GM11168 (cell line): ENCODE results near the gene CDC25B.

Experiments
- in situ Hi-C: fragments of 300-500 bp; cut with MboI; formaldehyde crosslinking; loops from one replicate; pipeline ENCODE4 v1.12.0; 2022; ENCODE audit warnings: low sequenced_read_pairs; ENCODE audit not compliant: unreplicated experiment

Gene CDC25B

DNA sequence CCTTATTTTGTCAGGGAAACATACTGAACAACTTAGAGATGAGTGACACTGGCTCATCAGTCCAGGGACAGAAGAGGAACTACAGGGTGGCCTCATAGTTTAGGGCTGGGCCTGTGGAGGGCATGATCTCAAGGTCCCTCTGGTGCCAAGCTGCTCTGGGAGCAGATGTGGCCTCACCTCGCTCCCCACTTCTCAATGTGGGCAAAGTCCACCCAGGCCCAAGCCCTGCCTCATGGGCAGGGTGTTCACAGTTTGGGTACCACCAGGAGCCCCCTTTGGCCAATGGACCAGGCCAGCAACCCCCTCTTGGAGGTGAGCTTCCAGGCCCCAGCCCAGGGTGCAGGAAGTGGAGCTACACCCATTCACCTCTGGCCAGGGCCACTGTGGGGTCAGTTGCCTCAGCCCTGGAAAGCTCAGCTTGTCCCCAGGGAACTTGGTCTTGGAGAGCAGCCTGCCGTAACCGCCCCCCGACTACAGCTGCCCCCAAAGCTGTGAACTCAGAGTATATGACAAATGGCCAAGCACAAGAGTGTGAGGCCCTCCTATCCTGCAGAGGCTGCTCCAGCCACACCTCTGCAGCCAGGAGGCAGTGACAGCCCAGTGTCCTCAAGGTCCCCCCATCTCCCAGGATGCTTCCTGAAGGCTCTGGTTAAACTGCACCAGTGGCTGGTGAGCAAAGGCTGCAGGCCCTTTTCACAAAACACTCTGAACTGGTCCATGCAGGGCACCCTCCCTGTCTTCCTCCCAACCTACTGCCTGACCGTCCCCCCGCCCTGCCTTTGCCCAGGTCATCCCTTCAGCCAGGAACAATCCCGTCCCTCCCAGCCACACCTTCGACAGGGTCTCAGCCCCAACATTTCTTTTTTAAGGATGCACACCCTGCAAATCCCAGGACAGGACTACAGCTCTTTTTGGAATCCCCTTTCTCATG, 32.2 kb upstream of the CDC25B start:
- in situ Hi-C loops = no loop called here

DNA sequence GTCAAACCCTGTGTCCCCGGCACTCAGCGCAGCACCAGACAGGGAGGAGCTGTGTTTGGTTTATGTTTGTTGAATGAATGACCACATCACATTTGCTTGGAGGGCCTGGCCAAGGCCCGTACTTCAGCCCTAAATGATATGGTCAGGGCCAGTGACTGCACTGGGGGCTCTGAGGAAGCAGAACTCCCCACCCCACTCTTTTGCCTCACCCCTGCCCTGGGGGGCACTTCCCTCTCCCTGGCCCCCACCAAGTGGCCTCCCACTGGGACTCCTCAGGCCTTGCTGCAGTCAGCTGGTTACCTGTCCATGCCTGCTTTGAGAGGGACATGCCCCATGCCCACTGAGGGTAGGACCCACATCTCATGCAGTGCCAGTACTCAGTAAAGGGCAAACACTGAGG, 31.5 kb upstream of the CDC25B start:
- in situ Hi-C loops = no loop called here

DNA sequence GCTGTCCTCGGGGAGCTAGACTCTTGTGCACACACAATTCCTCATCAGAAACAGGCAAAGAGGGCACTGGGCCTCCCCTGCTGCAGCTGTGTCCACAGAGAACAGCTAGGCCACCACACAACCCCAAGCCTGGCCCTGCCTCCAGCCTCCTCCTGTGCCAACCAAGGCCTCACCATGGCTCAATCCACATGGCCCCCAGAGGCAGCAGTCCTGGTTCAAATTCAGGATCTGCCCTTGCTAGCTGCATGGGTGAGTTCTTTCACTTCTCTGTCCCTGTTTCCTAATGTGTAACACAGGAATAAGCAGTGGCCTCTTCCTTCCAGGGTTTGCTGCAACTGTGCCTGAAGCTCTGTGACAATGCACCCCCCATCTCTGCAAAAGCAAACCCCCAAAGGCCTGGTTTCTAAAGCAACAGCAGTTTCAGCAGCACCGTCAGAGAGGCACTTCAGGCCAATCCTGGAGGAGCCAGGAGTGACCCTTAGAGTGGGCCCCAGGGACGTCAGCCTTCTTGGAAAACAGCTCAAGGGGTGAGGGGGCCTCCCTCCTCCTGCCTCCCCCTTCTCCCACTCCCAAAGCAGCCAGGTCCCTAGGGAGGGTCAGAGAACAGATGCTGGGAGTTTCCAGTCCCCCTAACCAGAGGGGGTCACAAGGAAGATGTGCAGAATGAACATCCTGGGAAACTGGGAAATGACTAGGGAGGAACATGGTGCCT, 30.8 kb upstream of the CDC25B start:
- in situ Hi-C loops = no loop called here

DNA sequence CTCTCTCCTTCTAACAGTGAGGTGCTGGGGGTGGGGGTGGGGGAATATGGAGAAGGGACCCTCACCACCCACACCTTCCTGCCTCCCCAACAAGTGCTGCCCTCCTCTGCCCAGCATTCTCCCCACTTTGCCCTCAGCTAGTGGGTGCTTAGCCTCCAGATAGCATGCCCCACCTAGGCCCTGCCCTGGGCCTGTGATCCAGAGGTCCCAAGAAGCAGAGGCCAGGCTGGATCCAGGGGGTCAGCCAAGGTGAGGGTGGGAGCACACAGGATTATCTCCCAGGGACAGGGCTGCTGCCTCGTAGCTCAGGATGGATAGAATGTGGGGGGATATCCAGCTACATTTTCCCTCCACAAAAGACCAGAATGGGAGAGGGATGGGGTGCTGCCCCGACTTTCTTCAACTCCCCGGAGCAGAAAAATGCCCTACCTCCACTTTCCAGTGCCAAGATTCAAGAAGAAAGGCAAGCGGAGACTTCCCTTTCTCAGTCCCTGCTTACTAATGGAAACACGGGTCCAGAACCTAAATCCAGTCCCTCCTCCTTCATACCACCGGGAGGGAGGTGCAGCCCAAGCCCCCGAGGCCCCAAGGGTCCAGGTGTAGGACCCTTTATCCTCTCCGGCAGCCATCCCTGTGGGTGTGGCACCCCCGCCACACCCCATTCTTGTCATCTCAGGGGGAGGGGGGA, 29.5 kb upstream of the CDC25B start:
- in situ Hi-C loops = no loop called here

DNA sequence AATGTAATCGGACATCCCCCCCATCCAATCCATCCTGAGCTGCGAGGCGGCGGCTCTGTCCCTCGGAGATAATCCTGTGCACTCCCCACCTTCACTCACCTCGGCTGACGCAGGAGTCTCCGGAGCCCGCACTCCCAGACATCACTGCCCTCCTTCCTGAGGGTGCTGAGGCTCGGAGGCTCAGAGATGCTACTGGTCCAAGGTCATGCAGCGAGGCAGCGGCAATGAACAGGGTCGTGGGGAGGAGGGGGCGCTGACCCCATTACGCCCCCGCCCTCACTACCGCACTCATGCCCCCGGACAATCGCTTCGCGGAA, 29.0 kb upstream of the CDC25B start:
- in situ Hi-C loops = no loop called here

DNA sequence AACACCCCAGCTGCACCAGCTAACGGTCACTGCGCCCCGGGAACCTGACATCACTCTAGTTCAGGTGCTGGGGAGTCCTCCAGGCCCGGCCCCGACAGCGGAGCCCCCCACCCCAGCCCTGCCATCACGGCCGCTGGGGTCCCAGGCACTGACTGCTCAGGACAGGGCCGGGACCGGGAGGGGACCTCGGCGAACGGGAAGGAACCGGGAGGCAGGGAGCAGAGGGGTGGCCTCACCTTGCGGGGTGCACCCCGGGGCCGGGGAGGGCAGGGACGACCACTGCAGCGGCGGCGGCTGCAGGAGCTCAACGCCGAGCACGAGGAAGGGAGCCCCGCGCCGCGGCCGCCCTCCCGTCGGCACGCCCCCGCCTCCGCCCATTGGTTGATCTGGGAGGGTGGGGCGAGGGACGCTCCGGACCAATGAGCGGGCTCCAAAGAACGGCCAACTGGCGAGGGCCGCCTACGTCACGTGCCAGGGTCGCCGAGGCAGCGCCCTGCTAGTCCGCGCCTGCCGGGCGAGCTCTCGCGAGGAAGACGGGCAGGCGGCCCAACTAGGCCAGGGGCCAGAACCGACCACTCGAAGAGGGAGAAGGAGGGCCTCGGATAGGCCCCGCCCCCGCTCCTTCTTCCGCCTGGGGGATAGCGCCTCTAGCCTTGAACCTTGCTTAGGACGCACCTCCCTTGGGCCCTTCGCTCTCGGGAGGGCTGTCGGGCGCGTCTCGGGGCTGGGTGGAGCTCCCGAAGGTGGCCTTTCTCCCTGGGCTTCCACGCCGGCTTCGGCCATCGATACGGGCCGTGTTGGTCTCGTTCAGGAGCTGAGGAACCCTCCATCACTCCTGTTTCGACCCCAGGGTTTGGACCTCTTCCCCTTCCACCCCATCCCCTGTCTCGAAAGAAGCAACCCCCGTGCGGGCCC, 28.4 kb upstream of the CDC25B start, which contains the start of gene ADISSP:
Gene ADISSP (minus strand): TSS at position 327 of the 915 bp plus-strand sequence. CDS start 7,653 bp downstream, outside the sequence.
- in situ Hi-C loops = no loop called here

DNA sequence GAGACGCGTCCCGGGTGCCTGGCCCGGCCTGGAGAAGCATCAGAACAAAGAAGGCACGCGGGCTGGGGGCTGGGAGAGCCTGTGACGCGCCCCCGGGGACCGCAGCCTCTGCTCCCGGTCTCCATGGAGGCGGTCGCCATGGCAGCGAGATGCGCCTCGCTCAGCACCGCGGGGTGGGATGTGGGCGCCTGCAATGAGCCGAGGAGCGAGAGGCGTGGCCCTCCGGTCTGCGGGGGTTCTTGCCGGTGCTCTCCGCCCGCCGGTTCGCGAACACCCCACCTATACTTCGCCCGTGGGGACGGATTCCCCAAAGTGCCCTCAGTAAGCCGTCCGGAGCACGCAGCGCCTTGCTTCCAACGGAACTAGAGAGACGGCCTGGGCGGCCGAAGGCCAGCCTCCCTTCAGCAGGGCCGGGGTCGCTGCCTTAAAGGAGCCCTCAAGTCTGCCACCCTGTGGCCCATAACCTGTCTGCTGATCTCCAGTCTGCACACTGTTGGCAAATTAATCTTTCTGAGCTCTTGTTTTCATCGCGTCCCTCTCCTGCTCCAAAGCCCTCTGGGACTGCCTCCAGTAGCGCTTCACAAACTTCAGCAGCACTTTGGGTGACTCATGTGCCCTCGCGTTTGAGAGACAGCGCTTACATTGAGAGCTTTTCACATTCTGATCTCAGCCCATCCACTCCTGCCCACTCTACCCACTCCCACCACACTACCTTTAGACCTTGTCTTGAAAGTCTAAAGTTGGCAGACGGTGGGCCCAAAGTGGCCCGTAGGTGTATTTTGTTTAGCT, 27.6 kb upstream of the CDC25B start:
- in situ Hi-C loops = no loop called here

DNA sequence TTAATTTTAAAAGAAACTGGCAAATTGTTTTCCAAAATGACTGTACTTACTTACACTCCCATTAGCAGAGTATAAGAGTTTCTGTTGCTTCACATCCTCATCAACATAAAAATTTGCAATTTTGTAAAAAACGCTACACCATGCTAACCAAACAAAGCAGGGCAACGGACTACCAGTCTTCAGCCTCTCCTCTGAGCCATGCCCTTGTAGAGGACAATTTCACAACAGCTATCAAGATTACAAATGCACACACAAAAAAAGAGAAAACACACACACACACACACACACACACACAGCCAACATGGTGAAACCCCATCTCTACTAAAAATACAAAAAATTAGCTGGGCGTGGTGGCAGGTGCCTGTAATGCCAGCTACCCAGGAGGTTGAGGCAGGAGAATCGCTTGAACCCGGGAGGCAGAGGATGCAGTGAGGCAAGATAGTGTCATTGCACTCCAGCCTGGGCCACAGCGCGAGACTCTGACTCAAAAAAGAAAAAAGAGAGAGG, 24.5 kb upstream of the CDC25B start:
- in situ Hi-C loops = no loop called here

DNA sequence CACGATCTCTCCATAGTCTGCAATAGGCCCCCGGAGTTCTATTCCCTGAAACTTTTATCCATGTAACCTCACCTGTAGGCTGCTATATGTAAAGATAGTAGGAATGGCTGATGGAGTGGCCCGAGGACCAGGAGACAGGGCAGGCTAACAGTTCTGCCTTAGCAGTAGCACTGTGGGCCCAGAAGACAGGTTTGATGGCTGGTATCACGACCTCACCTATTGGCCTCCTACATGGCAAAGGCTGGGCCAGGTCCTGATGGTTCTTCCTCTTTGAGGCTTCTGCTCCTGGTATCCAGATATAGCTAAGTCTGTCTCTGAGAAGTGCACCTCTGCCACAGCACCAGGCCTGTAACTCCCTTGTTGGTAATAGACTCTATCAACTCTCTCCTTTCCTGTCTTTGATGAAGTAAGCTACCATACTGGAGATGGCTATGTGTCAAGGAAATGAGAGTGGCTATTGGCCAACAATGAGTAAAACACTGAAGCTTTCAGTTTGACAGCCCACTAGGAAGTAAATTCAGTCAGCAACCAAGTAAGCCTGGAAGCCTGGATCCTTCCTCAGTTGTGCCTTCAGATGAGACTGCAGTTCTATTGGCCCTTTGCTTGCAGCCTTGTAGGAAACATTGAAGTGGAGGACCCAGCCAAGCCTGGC, 20.5 kb upstream of the CDC25B start:
- in situ Hi-C loops = no loop called here

DNA sequence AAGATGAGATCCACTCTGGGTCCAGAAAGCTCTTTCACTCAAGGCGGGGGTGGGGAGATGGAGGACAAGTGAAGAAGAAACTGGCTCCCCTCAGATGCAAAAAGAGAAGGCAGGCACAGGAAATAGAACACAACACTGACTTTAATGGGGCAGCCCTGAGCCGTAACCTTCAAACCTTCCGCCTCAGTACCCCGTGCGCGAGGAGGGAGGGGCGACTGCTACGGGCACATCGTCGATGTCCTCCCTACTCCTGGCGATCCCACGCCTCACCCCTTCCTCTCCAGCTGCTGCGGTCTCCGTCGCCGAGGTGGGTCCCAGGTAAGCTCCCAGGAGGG, 18.8 kb upstream of the CDC25B start:
- in situ Hi-C loops = no loop called here

DNA sequence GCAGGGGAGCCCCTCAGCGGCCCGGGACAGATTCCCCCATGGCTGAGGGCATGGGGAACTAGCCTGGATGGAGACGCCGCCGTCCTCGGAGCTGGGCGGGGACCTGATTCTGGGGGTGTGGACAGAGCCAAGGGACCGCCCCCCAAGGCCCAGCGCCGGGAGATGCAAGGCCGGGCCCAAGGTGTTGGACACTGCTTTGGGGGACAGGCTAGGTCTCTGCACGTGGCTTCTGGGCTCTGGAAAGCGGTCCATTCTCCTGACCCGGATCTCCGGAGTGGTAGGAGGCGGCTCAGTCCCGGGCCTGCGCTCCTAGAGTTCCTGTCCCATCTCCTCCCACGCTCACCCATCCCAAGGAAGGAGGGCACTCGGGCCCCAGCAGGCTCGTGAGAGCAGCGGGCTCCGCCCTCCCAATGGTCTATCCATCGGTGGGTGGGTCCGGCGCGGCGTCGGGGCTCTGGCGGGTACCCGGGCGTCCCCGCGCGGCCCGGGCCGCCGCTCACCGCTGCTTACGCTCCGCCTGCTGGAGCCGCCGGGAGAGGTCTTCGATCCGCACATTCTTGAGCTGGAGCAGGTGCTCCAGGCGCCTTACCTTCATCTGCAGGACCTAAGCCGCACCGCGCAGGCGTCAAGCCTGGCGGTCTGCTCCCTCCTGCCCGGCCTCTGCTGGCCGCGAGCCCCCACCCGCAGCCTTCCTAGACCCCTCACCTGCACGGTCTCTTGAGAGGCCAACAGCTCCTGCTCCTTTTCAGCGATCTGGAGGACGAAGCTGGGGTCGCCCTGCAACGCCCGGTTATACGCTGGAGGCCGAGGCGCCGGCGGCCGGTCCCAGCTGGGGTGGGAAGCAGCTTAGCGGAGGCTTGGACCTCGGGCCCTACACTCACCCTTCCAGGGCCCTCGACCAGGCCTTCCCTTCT, 18.1 kb upstream of the CDC25B start:
- in situ Hi-C loops = no loop called here

DNA sequence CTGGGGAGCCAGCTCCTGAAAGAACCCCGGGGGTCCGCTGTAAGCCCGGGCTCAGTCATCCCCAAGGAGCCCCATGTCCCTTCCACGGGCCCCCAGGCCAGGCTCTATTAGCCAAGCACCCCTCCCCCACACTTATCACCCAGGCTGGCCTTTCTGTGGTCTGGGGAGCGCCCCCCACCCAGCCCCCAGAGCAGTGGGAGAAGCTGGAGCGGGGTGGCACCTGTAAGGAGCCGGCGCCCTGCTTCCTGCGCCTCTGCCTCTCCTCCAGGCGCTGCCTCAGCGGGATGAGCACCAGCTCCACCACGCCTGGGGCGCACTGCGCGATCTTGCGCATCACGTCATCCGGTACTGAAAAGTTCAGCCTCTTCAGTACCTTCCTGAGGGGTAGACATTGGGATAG, 17.1 kb upstream of the CDC25B start:
- in situ Hi-C loops = no loop called here

DNA sequence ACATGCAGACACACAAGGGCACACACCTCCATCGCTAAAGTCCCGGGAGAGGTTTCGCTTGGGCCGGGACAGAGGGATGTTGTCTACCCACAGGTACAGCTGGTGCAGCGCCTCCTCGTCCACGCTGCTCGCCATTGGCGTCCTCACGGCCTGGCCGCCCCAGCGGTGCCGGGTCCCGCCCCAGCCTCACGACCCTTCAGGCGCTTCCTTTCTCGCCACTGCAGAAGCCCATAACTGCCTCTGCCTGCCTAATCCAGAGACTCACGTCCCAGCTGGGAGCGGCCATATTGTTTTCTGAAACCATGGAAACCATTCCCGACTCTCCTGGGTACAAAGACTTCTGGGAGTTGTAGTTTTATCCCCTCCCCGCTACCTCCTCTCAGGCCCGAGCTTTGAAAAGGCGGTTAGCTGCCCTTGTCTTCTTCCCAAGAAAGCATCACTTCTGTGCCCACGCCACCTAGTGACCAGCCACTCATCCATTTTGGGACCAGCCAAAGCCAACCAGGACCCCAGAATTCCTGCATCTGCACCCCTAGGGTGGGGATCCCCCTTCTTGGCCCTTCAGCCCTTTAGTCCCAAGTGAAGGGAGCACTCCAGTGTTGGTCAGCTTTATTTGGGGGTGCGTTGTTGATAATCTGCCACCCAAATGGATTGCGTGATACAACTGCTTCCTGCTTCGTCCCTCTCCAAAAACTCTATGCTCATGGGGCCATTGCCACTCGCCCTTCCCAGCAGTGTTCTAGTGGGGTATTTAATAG, 14.8 kb upstream of the CDC25B start, which contains the start of gene SPEF1:
Gene SPEF1 (minus strand): TSS at position 296 of the 758 bp plus-strand sequence. CDS start 161 bp downstream, at position 135.
- in situ Hi-C loops = loop anchor here (10.0 kb wide), 1 partner anchor 73 kb away; no protein-coding TSS in a partner anchor

DNA sequence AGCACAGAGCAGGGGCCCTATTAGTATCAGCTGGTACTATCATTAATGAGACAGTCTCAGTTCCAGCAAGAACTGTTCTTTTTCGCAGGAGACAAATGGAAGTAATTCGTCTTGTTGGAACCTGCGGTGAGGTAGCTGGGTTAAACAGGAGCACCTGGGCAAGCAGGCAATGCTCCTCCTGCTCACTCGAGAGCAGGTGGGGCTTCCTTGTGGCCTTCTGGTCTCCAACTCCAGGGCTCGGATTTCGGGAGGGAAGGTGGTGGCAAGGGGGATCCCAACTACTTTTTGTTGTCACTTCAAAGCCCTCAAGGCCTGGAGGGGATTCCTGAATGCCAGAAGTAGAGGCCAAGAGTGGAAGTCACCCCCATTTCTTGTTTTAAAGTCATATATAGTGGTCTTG, 13.5 kb upstream of the CDC25B start:
- in situ Hi-C loops = loop anchor here (10.0 kb wide), 1 partner anchor 72 kb away; no protein-coding TSS in a partner anchor

DNA sequence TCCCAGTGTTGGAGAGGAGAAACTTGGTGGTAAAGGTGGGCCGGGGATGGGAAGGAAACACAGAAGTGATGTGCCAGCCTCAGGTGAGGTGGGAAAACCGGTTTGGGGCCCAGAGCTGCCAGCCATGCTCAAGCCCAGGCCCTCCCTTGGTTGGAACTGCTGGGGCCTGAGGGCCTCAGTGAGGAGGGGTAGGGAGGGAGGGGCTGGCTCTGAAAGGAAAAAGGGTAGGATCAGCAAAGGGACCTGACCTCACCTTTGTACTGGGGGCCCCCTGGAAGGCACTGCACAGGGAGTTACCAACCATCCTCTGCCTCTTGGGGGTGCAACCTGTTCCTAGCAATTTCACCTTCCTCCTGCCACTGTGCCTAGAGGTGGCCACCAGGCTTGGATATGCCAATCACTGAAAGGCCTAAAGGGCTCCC, 13.0 kb upstream of the CDC25B start:
- in situ Hi-C loops = loop anchor here (10.0 kb wide), 1 partner anchor 72 kb away; no protein-coding TSS in a partner anchor

DNA sequence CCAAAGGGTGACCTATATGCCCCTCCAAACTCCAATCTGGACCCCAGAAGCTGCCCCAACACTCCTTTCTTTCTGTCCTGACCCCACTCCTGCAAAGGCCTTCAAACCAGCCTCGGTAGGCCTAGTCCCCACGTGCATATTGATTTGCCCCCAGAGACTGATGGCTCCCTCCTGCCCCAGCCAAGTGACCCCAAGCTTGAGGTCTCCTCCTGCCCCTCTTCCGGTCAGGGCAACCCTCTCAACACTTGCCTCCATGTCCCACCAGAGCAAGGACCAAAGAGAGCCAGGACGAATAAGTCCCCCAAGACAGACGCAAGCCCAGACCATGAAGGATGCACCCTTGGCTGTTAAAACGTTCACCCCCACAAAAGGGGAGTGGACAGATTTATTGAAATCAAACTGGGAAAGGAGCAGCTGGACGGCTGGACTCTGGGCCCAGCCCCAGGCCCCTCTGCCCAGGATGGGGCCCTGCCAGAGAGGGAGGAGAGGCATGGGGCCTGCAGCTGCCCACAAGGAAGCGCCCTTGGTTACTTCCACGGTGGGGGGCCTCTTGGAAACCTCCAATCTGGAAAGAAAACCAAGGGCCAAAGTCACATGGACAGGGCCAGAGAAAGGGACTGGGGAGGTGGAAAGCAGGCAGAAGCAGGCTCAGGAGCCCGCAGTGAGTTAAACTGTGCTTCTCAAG, 12.5 kb upstream of the CDC25B start:
- in situ Hi-C loops = loop anchor here (10.0 kb wide), 1 partner anchor 71 kb away; no protein-coding TSS in a partner anchor
